Measurements from ENCODE around the gene ARIH1. TPM values are rescaled to one million over a fixed set of nuclear protein-coding genes. Genes with fewer than 3 reads are reported as not detected.
"Not testable (repeated sequence)": the region's sequence is repeated elsewhere in the genome, so short reads cannot be mapped to it uniquely, and the experiment has no call there.

Gene ARIH1
- total RNA-seq, 5 donors from 2014 or later (not counting 1 experiment from before 2014, with no cell fraction given): 163 to 207 (median 178) TPM

DNA sequence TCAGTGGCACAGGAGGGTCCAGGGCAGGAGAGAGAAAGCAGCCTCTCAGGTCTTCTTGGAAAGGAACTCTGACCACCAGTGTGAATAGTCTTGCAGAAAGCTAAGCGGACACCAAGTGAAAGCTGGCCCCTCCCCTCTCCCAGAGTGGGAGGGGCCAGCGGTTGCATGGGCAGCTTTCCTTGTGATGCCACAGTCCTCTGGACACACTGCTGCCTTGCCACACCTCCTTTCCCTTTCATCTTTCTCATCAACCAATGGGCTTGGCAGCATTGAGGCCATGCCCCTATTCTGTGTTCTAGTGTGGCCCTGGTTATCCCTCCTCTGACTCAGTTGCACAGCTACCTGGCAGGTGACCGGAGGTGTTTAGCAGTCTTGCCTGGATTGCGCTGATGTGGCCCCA lies 130.7 kb downstream of the ARIH1 start:
- DNase-seq: no peak
- no peak for ATAC-seq (replicated peaks in 1 of 4)

DNA sequence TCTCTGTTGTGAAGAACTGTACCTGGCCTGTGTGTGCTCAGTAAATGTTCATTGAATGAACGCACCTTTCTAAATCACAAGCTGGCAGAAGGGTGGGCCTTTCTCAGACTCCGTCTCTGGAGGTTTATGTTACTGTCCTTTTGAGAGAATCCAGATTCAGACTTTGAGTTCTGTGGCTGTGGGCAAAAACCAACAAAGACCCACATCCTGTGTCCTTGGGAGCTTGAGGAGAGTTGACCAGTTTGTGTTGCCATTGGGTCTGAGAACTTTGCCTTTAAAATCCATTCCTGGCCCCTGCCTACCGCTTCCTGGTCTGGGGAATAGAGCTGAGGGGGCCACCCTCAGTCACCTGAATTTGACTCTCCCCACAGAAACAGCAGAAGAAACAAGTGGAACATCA lies 134.0 kb downstream of the ARIH1 start:
- H3K4me1 Mint-ChIP-seq; H3K4me3 Mint-ChIP-seq; CTCF ChIA-PET; H3K36me3 ChIP-seq (ENCODE audit: control insufficient read depth in 2 of 2, extremely low read depth in 1 of 2, insufficient read depth in 1 of 2, low read length in 1 of 2); H3K27me3 Mint-ChIP-seq; DNase-seq; POLR2A ChIA-PET; H3K9me3 ChIP-seq; H3K9me3 Mint-ChIP-seq; H3K27ac Mint-ChIP-seq; ATAC-seq (replicated peaks in 1 of 4); H3K4me3 ChIP-seq (ENCODE audit: control insufficient read depth in 1 of 2, extremely low read depth in 1 of 2, low read length in 1 of 2); H3K4me1 ChIP-seq (ENCODE audit: control insufficient read depth in 1 of 2, extremely low read depth in 1 of 2, insufficient read depth in 2 of 2, low read length in 2 of 2); H3K27me3 ChIP-seq (replicated peaks in 1 of 2; ENCODE audit: control insufficient read depth in 2 of 2, extremely low read depth in 1 of 2, insufficient read depth in 2 of 2, low read length in 1 of 2); H3K27ac ChIP-seq (ENCODE audit: low read length): not testable (repeated sequence)
- WGBS (ENCODE audit: insufficient coverage): no CpG with 5 or more reads among the region's 3 CpGs
- H3K36me3 Mint-ChIP-seq: peaks cover 16% of the 10 kb centered on the region

More for the DNA sequence above, 130.7 kb downstream of the ARIH1 start:
- Histone ChIP-seq H3K27me3 (replicated peaks in 1 of 2; ENCODE audit: control insufficient read depth in 2 of 2, extremely low read depth in 1 of 2, insufficient read depth in 2 of 2, low read length in 1 of 2) (no peaks in the 10 kb centered on the region), H3K9me3 (no peaks in the 10 kb centered on the region), H3K4me1 (ENCODE audit: control insufficient read depth in 1 of 2, extremely low read depth in 1 of 2, insufficient read depth in 2 of 2, low read length in 2 of 2) (no peaks in the 10 kb centered on the region), H3K36me3 (ENCODE audit: control insufficient read depth in 2 of 2, extremely low read depth in 1 of 2, insufficient read depth in 1 of 2, low read length in 1 of 2) (no peaks in the 10 kb centered on the region), H3K4me3 (ENCODE audit: control insufficient read depth in 1 of 2, extremely low read depth in 1 of 2, low read length in 1 of 2) (no peak overlapping the region), H3K27ac (ENCODE audit: low read length) (no peak overlapping the region)
- CTCF ChIA-PET: no interaction called here
- no peaks in the 10 kb centered on the region for H3K27me3 Mint-ChIP-seq
- peaks cover 16% of the 10 kb centered on the region for H3K36me3 Mint-ChIP-seq
- no peaks in the 10 kb centered on the region for H3K9me3 Mint-ChIP-seq
- H3K4me1 Mint-ChIP-seq: no peaks in the 10 kb centered on the region
- no peak overlapping the region for H3K4me3 Mint-ChIP-seq
- POLR2A ChIA-PET: no interaction called here
- no peak overlapping the region for H3K27ac Mint-ChIP-seq
- no CpG with 5 or more reads among the region's 4 CpGs for WGBS (ENCODE audit: insufficient coverage)

DNA sequence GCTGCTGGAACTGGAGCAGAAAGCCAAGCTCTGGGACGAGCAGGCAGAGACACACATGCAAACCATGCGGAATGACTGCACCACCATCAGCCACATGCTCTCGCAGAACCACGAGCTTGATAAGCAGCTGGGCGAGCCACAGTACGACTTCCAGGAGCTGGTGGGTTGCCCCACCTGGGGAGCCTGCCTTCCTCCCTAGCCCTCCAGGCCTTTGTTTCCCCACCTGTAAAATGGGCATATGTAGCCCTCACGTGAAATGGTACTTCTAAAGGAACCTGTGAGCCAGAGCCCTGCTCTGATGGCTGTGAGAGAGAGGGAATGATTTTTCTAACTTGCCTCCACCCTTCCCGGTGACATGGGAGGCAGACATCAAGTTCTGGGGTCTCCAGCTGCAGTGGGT lies 135.7 kb downstream of the ARIH1 start:
- H3K27me3 Mint-ChIP-seq: no peaks in the 10 kb centered on the region
- WGBS (ENCODE audit: insufficient coverage): 88% methylated on average over 7 of the region's 8 CpGs
- no peak overlapping the region for H3K27ac Mint-ChIP-seq
- POLR2A ChIA-PET: no interaction called here
- H3K4me3 ChIP-seq (ENCODE audit: control insufficient read depth in 1 of 2, extremely low read depth in 1 of 2, low read length in 1 of 2): no peak overlapping the region
- H3K9me3 ChIP-seq: no peaks in the 10 kb centered on the region
- no peak for DNase-seq
- no peaks in the 10 kb centered on the region for H3K9me3 Mint-ChIP-seq
- no peaks in the 10 kb centered on the region for H3K36me3 ChIP-seq (ENCODE audit: control insufficient read depth in 2 of 2, extremely low read depth in 1 of 2, insufficient read depth in 1 of 2, low read length in 1 of 2)
- H3K27me3 ChIP-seq (replicated peaks in 1 of 2; ENCODE audit: control insufficient read depth in 2 of 2, extremely low read depth in 1 of 2, insufficient read depth in 2 of 2, low read length in 1 of 2): no peaks in the 10 kb centered on the region
- ATAC-seq (replicated peaks in 1 of 4): no peak
- H3K4me1 Mint-ChIP-seq: no peaks in the 10 kb centered on the region
- no peaks in the 10 kb centered on the region for H3K4me1 ChIP-seq (ENCODE audit: control insufficient read depth in 1 of 2, extremely low read depth in 1 of 2, insufficient read depth in 2 of 2, low read length in 2 of 2)
- CTCF ChIA-PET: no interaction called here
- no peak overlapping the region for H3K4me3 Mint-ChIP-seq
- H3K36me3 Mint-ChIP-seq: peaks cover 16% of the 10 kb centered on the region
- no peak overlapping the region for H3K27ac ChIP-seq (ENCODE audit: low read length)

DNA sequence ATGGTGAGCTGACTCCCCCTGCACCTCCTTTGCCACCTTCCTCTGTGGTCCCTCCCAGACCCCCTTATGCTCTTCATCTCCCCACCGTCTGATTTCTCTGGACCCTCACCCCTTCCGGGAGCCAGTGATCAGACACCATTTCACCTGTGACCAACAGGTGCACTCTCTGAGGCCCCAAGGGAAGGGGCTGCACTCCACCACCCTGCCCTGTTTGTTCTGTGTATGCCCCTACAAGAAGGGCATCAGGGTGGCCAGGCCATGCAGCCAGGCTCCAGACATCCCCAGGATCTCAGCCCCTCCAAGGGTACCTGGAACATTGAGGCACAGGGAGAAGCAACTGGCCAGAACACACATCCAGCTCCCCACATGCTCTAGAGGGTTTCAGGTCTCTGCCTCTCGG lies 138.2 kb downstream of the ARIH1 start:
- H3K4me3 Mint-ChIP-seq; H3K9me3 ChIP-seq; H3K4me3 ChIP-seq (ENCODE audit: control insufficient read depth in 1 of 2, extremely low read depth in 1 of 2, low read length in 1 of 2); H3K4me1 ChIP-seq (ENCODE audit: control insufficient read depth in 1 of 2, extremely low read depth in 1 of 2, insufficient read depth in 2 of 2, low read length in 2 of 2); H3K27ac Mint-ChIP-seq; H3K27me3 Mint-ChIP-seq; CTCF ChIA-PET; DNase-seq; H3K36me3 ChIP-seq (ENCODE audit: control insufficient read depth in 2 of 2, extremely low read depth in 1 of 2, insufficient read depth in 1 of 2, low read length in 1 of 2); ATAC-seq (replicated peaks in 1 of 4); H3K9me3 Mint-ChIP-seq; H3K27me3 ChIP-seq (replicated peaks in 1 of 2; ENCODE audit: control insufficient read depth in 2 of 2, extremely low read depth in 1 of 2, insufficient read depth in 2 of 2, low read length in 1 of 2); H3K27ac ChIP-seq (ENCODE audit: low read length): not testable (repeated sequence)
- POLR2A ChIA-PET: interaction anchor here in 1 of 2 donors (0.6 kb wide), 1 partner anchor 104 kb away, joined by 3 read pairs; no protein-coding TSS in a partner anchor
- H3K4me1 Mint-ChIP-seq: peaks cover 5 to 13% (median 8%) of the 10 kb centered on the region in 3 donors
- WGBS (ENCODE audit: insufficient coverage): 95% methylated on average over 2 of the region's 3 CpGs
- peaks cover 12% of the 10 kb centered on the region for H3K36me3 Mint-ChIP-seq

DNA sequence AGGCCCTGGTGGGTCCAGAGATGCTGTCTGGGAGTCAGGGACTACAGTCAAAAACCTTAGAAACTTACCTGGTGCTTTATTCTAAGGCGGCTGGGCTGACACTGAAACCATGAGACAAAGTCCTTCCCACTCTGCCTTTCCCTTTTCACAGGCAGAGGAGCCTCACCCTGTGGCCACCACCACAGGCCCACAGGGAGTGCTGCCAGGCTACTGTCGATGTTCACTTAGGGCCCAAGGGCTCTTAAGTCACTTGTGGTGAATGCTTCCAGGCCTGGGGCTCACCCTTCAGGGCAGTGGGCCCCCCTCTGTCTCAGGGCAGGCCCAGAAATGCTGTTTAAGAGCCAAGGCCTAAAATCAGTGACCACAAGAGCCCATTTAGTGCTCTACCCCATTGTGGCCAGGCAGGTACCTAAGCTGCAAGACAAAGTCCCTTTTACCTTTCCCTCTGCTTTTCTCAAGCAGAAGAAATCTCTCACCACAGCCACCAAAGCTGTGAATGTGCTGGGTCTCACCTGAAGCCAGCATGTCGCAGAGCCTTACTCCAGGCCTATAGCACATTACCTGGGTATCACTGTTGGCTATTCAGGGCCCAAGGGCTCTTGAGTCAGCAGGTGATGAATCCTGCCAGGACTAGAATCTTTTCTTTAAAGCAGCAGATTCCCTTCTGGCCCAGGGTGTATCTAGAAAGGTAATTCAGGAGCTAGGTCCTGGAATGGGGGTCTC lies 140.8 kb downstream of the ARIH1 start:
- Mint-ChIP-seq H3K4me1 (peaks cover 5 to 13% (median 8%) of the 10 kb centered on the region in 3 donors), H3K27me3 (no peaks in the 10 kb centered on the region), H3K36me3 (peaks cover 5% of the 10 kb centered on the region), H3K27ac (no peak overlapping the region), H3K9me3 (no peaks in the 10 kb centered on the region), H3K4me3 (no peak overlapping the region)
- DNase-seq (no peak), ATAC-seq (replicated peaks in 1 of 4) (no peak)
- no peak overlapping the region for H3K4me3 ChIP-seq (ENCODE audit: control insufficient read depth in 1 of 2, extremely low read depth in 1 of 2, low read length in 1 of 2)
- WGBS (ENCODE audit: insufficient coverage): 94% methylated on average over 3 of the region's 3 CpGs
- H3K36me3 ChIP-seq (ENCODE audit: control insufficient read depth in 2 of 2, extremely low read depth in 1 of 2, insufficient read depth in 1 of 2, low read length in 1 of 2): no peaks in the 10 kb centered on the region
- H3K27me3 ChIP-seq (replicated peaks in 1 of 2; ENCODE audit: control insufficient read depth in 2 of 2, extremely low read depth in 1 of 2, insufficient read depth in 2 of 2, low read length in 1 of 2): no peaks in the 10 kb centered on the region
- H3K9me3 ChIP-seq: no peaks in the 10 kb centered on the region
- H3K27ac ChIP-seq (ENCODE audit: low read length): no peak overlapping the region
- CTCF ChIA-PET: no interaction called here
- POLR2A ChIA-PET: no interaction called here
- H3K4me1 ChIP-seq (ENCODE audit: control insufficient read depth in 1 of 2, extremely low read depth in 1 of 2, insufficient read depth in 2 of 2, low read length in 2 of 2): peaks cover 2 to 6% of the 10 kb centered on the region in 2 experiments

DNA sequence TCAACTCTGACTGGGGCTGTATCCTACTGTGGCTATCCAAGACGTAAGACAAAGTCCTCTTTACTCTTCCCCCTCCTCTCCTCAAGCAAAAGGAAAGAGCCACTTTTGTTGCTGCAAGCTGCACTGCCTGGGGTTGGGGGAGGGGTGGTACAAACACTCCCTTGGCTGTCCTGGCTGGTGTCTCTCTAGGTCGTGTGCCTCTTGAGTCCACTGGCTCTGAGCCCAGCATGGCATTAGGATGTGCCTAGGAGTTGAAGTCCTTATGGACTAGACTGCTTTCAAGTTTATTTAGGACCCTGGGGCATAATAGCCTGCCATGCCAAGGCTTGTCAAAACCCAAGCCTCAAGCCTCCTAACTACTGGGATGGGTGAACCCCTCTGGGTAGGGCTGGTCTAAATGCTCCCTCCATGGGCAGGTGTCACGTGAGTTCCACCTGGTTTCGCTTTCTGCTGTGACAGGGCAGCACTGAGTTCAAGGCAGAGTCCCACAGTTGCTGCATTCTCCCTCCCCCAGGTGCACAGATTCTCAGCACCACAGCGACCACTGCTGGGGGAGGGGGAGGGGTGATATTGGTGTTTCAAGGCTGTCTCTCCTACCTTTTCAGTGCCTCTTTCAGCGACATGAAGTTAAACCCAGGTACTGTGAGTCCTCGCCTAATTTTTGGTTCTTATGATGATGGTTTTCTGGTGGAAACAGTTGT lies 141.6 kb downstream of the ARIH1 start:
- CTCF ChIA-PET; H3K4me3 Mint-ChIP-seq; H3K36me3 ChIP-seq (ENCODE audit: control insufficient read depth in 2 of 2, extremely low read depth in 1 of 2, insufficient read depth in 1 of 2, low read length in 1 of 2); H3K27me3 Mint-ChIP-seq; H3K27ac ChIP-seq (ENCODE audit: low read length); H3K36me3 Mint-ChIP-seq; H3K27ac Mint-ChIP-seq; H3K4me1 ChIP-seq (ENCODE audit: control insufficient read depth in 1 of 2, extremely low read depth in 1 of 2, insufficient read depth in 2 of 2, low read length in 2 of 2); H3K4me3 ChIP-seq (ENCODE audit: control insufficient read depth in 1 of 2, extremely low read depth in 1 of 2, low read length in 1 of 2); H3K9me3 ChIP-seq; H3K9me3 Mint-ChIP-seq; POLR2A ChIA-PET; H3K27me3 ChIP-seq (replicated peaks in 1 of 2; ENCODE audit: control insufficient read depth in 2 of 2, extremely low read depth in 1 of 2, insufficient read depth in 2 of 2, low read length in 1 of 2): not testable (repeated sequence)
- DNase-seq (peak in 14 of 35 experiments; percentile 5 to 30 (median 11)), ATAC-seq (replicated peaks in 1 of 4) (peak in 2 of 4 experiments; percentile 24 to 55)
- H3K4me1 Mint-ChIP-seq: peaks cover 5 to 13% (median 8%) of the 10 kb centered on the region in 3 donors
- WGBS (ENCODE audit: insufficient coverage): 20% methylated on average over 1 of the region's 7 CpGs

Measured in T-cell (primary cell).